HG03103 (cell line): ENCODE measurements around the gene AUTS2.
"Not testable (repeated sequence)": the region's sequence is repeated elsewhere in the genome, so short reads cannot be mapped to it uniquely, and the experiment has no call there.

Source experiments
- ATAC-seq: cut with Tn5 transposase; IDR thresholded peaks from one replicate; pipeline ENCODE4 v1.9.1; 2021; ENCODE audit warnings: low read depth; ENCODE audit not compliant: unreplicated experiment

The AUTS2 gene

GRCh38 chr7:70352088-70352487 lies 753.8 kb downstream of the AUTS2 start:
- no peak for ATAC-seq

GRCh38 chr7:70352906-70353305 lies 754.6 kb downstream of the AUTS2 start:
- no peak for ATAC-seq

DNA sequence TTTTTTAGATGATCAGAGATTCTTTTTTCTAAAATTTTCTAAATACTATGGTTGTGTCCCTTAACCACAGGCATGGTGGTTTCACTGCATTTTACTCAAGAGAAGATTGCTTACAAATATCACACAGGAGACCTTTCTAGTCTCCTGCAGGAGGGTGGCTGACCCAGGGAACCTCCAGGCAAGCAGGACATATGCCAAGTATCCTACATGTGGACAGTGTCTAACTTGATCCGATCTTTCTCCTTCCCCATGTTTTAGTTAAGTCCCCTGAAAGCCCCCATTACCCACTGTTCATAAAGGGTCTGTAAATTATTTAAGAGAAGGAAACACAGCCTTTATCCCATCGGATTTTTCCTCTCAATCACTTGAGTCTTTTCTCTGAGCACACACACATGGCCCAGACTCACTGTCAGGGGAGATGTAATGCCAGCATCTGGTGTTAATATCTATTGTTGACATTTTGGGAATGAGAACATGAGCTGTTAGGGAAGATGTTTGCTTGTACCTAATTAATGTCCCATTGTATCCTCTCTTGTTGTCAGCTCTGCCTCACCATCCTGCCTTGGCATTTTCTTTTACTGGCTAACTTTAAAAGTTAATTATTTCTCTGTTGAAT lies 755.2 kb downstream of the AUTS2 start:
- ATAC-seq: no peak

DNA sequence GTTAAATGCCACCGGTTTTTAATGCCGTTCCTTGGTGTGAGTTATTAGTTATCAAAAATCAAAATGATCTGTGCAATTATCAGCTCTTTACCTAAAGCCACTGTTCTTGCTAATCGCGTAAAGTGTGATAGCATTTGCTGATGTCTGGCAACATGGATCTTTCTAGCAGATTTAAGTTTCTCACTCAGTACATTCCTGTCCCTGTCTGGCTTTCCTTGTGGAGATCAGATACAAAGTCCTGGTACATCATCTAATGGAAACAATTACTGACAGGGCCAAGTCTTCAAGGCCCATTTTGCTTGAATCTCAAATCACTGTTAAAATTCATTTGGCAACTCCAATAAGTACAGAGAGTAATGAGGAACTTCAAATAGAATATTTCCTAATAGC lies 755.7 kb downstream of the AUTS2 start:
- no peak for ATAC-seq

- ATAC-seq: no peak
Observed at GRCh38 chr7:70354409-70355169, 756.3 kb downstream of the AUTS2 start.

DNA sequence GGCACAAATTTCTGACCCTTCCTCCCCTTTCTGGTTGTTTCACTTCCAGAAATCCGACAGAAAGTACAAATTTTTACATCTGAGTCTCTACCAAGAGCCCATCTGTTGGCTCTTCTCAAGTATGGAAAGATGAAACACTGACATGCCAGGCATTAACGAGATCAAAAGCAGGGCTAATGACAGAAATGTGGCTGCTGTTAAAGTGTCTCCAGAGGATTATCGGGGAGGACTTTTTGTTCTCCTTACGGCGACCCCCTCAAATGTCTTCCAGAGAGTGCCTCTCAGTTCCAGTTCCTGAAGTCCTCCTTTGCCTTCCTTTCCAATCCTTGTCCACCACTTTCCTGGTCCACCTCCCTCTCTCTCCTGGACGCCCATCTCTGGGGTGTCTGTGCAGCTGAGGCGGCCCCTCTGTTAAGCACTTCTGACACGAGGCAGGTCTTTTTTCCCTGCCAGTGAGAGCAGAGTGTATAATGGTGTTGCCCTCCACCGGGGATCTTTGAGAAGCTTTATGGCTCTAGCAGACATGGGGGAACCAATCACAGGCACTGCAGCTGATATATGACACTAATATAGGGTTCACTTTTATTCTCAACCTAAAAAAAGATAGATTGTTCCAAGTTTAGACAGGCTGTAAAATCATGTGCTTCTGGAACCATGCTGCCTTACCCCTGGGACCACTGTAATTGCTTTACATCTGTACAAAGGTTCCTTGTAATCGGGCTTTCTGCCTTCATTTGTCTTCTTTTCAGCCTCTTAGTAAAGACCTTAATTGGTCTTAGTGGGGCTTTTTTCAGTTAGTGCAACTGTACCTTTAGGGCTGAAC lies 757.1 kb downstream of the AUTS2 start:
- ATAC-seq: no peak

GRCh38 chr7:70356085-70356786 lies 758.0 kb downstream of the AUTS2 start:
- no peak for ATAC-seq

DNA sequence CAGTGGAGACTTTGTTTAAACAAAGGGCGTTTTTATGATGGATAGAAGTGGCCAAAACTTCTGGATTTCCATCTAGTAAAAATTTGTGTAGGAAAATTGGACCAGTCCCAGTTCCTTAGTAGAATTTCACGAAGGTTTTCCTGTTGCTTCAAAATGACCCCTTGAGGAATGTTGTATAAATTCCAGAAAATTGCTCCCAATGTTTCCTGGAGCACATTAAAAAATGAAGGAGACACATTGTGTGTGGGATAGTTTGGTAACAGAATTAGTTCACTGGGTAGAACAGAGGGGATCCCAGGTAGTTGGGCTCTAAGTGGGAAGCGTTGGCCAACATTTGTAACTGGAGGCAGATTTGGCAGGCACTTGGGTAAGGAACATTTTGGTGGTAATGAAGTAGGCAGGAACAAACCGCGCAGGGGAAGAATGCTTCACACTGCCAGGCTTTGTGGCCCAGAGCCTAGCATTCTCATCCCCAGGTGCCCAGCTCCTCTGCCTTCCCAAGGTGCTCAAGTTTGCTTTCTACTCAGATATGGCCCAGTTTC lies 758.6 kb downstream of the AUTS2 start:
- no peak for ATAC-seq

DNA sequence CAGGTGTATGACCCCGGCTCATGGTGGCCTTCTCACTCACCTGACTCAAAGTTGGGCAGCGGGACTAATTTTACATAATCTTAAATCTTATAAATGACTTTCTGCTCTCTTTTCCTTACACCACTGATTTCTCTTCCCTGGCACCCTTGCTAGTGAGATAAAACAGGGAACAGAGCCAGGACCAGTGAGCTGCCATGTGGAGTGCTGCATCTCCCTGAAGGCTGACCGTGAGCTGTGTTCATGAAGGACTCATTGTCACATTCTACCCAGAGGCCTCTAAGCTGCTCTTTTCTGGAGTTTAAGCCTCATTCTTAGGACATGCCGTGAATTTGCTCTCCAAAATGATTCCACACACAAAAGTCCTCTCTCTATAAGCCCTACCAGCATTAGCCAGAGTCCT lies 762.3 kb downstream of the AUTS2 start:
- no peak for ATAC-seq

DNA sequence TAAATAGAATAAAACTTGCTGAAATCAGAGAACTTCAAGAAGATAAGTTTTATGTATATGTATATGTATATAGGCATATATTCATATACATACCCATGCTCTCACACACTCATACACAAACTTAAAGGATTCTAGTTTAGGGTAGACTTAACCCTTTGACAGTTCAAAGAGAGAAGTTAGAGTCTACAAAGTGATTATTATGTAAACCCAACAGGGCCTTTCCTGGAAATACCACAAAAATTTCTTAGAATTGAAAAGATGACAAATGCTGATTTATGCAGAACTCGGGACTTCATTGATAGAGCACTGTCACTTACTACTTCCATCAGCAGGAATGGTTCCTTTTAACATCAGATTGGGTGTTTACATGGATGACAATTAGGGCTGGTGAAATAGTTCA lies 763.5 kb downstream of the AUTS2 start:
- ATAC-seq: no peak

DNA sequence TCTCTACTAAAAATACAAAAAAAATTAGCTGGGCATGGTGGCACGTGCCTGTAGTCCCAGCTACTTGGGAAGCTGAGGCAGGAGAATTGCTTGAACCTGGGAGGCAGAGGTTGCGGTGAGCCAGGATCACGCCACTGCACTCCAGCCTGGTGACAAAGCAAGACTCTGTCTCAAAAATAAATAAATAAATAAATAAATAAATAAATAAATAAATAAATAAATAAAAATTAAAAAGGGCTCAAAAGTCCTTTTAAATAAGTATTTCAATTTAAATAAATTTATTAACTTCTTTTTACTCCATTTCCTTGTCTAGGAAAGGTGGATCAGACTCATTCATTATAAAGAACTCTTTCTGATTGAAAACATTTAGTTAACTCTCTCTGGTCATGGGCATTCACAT lies 766.1 kb downstream of the AUTS2 start:
- ATAC-seq: not testable (repeated sequence)

DNA sequence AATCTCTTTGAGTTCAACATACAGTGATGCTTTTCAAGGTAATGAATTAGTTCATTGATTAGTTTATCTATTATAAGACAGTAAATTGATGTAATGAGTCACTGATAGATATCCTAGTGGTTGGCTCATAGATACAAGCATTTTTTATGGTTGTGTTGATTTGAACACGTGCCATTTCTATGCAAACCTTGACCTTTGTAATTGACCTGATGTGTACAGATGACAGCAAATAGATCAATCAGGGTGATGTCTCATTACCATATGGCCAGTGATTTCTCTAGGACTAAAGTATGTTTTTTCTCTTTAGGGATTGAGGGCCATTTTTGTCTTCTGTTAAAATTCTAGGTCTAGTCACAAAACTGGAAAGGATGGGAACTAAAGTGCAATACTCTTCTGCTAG lies 773.4 kb downstream of the AUTS2 start:
- no peak for ATAC-seq

DNA sequence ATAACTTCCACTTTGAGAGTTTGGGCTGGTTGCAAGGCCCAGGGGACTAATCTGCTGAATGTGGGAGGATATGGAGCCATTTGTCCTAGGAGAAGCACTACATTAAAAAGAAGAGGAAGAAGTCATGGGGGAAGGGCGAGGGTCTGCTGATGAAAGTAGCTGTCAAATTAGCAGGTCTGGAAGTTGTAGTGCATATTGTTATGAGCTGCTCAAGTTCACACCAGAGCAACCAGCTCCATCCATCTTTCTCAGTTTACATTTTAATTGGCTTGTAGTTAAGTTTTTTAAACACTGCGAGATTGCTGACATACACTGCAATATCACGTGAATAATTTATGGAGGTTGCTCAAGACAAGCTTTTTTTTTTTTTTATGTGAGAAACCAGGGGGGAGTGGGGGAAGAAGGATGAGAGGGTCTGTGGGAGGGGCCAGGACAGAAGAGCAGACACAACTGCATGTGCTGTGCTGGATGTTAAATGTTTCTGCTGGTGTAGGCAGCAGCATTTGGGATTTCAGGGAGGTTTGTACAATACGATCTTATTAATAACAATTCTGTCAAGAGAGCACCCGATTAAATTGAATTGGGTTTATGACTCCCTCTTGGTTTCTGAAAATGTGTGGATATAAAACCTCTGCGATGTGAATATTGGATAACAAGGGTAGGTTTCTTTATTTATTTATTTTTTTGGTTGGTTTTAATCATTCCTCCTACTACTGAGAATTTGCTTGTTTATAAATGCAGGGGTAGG lies 774.7 kb downstream of the AUTS2 start:
- no peak for ATAC-seq

GRCh38 chr7:70374772-70375533 lies 776.7 kb downstream of the AUTS2 start:
- no peak for ATAC-seq

- ATAC-seq: no peak
Observed at GRCh38 chr7:70376561-70377031, 778.3 kb downstream of the AUTS2 start.

- no peak for ATAC-seq
Observed at GRCh38 chr7:70377957-70378356, 779.7 kb downstream of the AUTS2 start.

DNA sequence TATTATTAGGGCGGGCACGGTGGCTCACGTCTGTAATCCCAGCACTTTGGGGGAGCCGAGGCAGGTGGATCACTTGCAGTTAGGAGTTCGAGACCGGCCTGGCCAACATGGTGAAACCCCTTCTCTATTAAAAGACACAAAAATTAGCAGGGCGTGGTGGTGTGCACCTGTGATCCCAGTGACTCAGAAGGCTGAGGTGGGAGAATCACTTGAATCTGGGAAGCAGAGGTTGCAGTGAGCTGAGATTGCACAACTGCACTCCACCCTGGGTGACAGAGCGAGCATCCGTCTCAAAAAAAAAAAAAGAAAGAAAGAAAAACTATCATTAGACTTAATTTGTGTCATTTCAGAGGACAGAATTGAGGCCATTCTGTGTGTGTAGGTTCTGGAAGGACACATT lies 780.9 kb downstream of the AUTS2 start:
- ATAC-seq: no peak

GRCh38 chr7:70380421-70381015 lies 782.2 kb downstream of the AUTS2 start:
- ATAC-seq: no peak
